K562 (cell line): ENCODE data around the gene AP3B2. TPM values are rescaled to one million over a fixed set of nuclear protein-coding genes. Genes with fewer than 3 reads are reported as not detected.

ENCODE experiments used
- ATF6 ChIP-seq: sonication (generic); formaldehyde crosslinking; IDR thresholded peaks from 2 replicates; pipeline ENCODE4 v1.4.0; 2020; ENCODE audit warnings: mild to moderate bottlenecking, missing genetic modification reagents
- ATF7 ChIP-seq: fragments of 450-650 bp; IDR thresholded peaks from 2 replicates; pipeline ENCODE4 v1.7.1; 2014; ENCODE audit warnings: mild to moderate bottlenecking, moderate library complexity
- CREB5 ChIP-seq: fragments of 250-450 bp; sonication (Bioruptor Pico); IDR thresholded peaks from 2 replicates; pipeline ENCODE4 v1.5.0; 2020; ENCODE audit warnings: mild to moderate bottlenecking
- CREBBP ChIP-seq: IDR thresholded peaks from one replicate; pipeline ENCODE4 v1.6.1; 2012; ENCODE audit warnings: low read depth, mild to moderate bottlenecking, control low read depth, inconsistent platforms, low read length
- DMBX1 ChIP-seq: fragments of 250-450 bp; sonication (Bioruptor Pico); IDR thresholded peaks from 2 replicates; pipeline ENCODE4 v1.8.0; 2022; ENCODE audit warnings: inconsistent platforms, mild to moderate bottlenecking, moderate library complexity, borderline replicate concordance
- DPF2 ChIP-seq: fragments of 450-650 bp; IDR thresholded peaks from 2 replicates; pipeline ENCODE4 v1.6.1; 2016
- ELF1 ChIP-seq: fragments of 200-800 bp; sonication (Bioruptor generic); IDR thresholded peaks from 2 replicates; pipeline ENCODE4 v1.6.1; 2016; ENCODE audit warnings: missing genetic modification characterization, missing compliant biosample characterization
- FOXJ2 ChIP-seq: fragments of 200-800 bp; sonication (Bioruptor generic); IDR thresholded peaks from 2 replicates; pipeline ENCODE4 v1.6.1; 2016; ENCODE audit warnings: missing genetic modification characterization, missing compliant biosample characterization
- HBP1 ChIP-seq: fragments of 450-650 bp; formaldehyde crosslinking; IDR thresholded peaks from 2 replicates; pipeline ENCODE4 v1.4.0; 2022; ENCODE audit warnings: missing genetic modification characterization
- HMGN3 ChIP-seq: IDR thresholded peaks from 2 replicates; pipeline ENCODE4 v1.6.1; 2011; ENCODE audit warnings: borderline replicate concordance, low read depth, mild to moderate bottlenecking, mixed read lengths, low read length; ENCODE audit not compliant: insufficient read length; ENCODE audit errors: extremely low read depth
- HNRNPLL ChIP-seq: fragments of 200-400 bp; formaldehyde crosslinking; IDR thresholded peaks from 2 replicates; pipeline ENCODE4 v1.6.1; 2017; ENCODE audit warnings: low read length, low read depth, mild to moderate bottlenecking; ENCODE audit not compliant: poor library complexity, severe bottlenecking
- HOXB6 ChIP-seq: fragments of 250-450 bp; sonication (Bioruptor Pico); IDR thresholded peaks from 2 replicates; pipeline ENCODE4 v1.5.1; 2022; ENCODE audit warnings: mild to moderate bottlenecking, borderline replicate concordance
- MTA1 ChIP-seq: fragments of 450-650 bp; IDR thresholded peaks from 2 replicates; pipeline ENCODE4 v1.6.1; 2017; ENCODE audit warnings: borderline replicate concordance
- NONO ChIP-seq, 2 experiments: fragments of 200-400 bp in 1 of 2; fragments of 450-650 bp in 1 of 2; formaldehyde crosslinking in 1 of 2; IDR thresholded peaks; 2 replicates each; pipeline ENCODE4 v1.6.1; 2017; ENCODE audit warnings: low read depth in 2 of 2, mild to moderate bottlenecking in 2 of 2, moderate library complexity in 2 of 2, low read length in 1 of 2
- RBBP5 ChIP-seq: fragments of 200-600 bp; sonication (generic); IDR thresholded peaks from 2 replicates; pipeline ENCODE4 v1.6.1; 2012; ENCODE audit warnings: borderline replicate concordance, mild to moderate bottlenecking, low read length, control low read depth, inconsistent platforms; ENCODE audit not compliant: insufficient read depth, poor library complexity, severe bottlenecking
- SMAD3 ChIP-seq: fragments of 450-650 bp; formaldehyde crosslinking; conservative IDR thresholded peaks from 2 replicates; pipeline ENCODE4 v1.4.0; 2020; ENCODE audit warnings: mild to moderate bottlenecking
- SMARCA4 ChIP-seq: fragments of 450-650 bp; IDR thresholded peaks from 2 replicates; pipeline ENCODE4 v1.6.1; 2016
- SOX6 ChIP-seq: fragments of 450-650 bp; IDR thresholded peaks from 2 replicates; pipeline ENCODE4 v1.6.1; 2014; ENCODE audit warnings: mild to moderate bottlenecking
- ZNF165 ChIP-seq: fragments of 250-450 bp; sonication (Bioruptor Pico); IDR thresholded peaks from 2 replicates; pipeline ENCODE4 v1.4.0; 2020; ENCODE audit warnings: borderline replicate concordance
- ZNF217 ChIP-seq: sonication (generic); formaldehyde crosslinking; IDR thresholded peaks from 2 replicates; pipeline ENCODE4 v1.8.0; 2022; ENCODE audit warnings: mild to moderate bottlenecking, missing genetic modification reagents
- ZNF384 ChIP-seq: IDR thresholded peaks from 2 replicates; pipeline ENCODE4 v1.6.1; 2012; ENCODE audit warnings: low read depth, low read length, improper control_type of control experiment
- ZNF511 ChIP-seq: sonication (generic); formaldehyde crosslinking; IDR thresholded peaks from 2 replicates; pipeline ENCODE4 v1.8.0; 2022; ENCODE audit warnings: mild to moderate bottlenecking, missing genetic modification reagents
- ZNF589 ChIP-seq: fragments of 200-800 bp; sonication (Bioruptor generic); IDR thresholded peaks from 2 replicates; pipeline ENCODE4 v1.6.1; 2016; ENCODE audit warnings: low read depth, missing genetic modification characterization, missing compliant biosample characterization
- ZNF699 ChIP-seq: fragments of 250-450 bp; sonication (Bioruptor Pico); IDR thresholded peaks from 2 replicates; pipeline ENCODE4 v1.8.0; 2021; ENCODE audit warnings: mild to moderate bottlenecking, moderate library complexity; ENCODE audit not compliant: insufficient replicate concordance
- ZNF766 ChIP-seq: fragments of 200-800 bp; sonication (Bioruptor generic); conservative IDR thresholded peaks from 2 replicates; pipeline ENCODE4 v1.6.1; 2016; ENCODE audit warnings: missing genetic modification characterization, missing compliant biosample characterization
- ZZZ3 ChIP-seq: fragments of 450-650 bp; IDR thresholded peaks from 2 replicates; pipeline ENCODE4 v1.6.1; 2016; ENCODE audit warnings: antibody characterized with exemption, mild to moderate bottlenecking, moderate library complexity
- polyA plus RNA-seq, 8 experiments: library from polyadenylated mRNA; depleted of rRNA in 4 of 8; stranded (reverse) in 5 of 8; unstranded in 3 of 8; fragments of >200 nt; fragmentation: Nextera tagmentation in 2 of 8; fragmentation: Illumina TruSeq in 1 of 8; extraction: Ambion mirVana in 2 of 8; extraction: Trizol in 1 of 8; gene quantifications; 2 replicates each; pipeline versions ENCODE4 v1.2.1 to v1.2.3, GENCODE V29; 2011 to 2014; ENCODE audit warnings: inconsistent platforms in 1 of 8, missing spikeins in 1 of 8
- total RNA-seq, 7 experiments: library from RNA; depleted of rRNA in 6 of 7; stranded (reverse); fragments of >200 nt in 6 of 7; fragmentation: Illumina TruSeq in 2 of 7; extraction: Trizol in 2 of 7; gene quantifications; 2 replicates each; pipeline versions ENCODE4 v1.2.1 to v1.2.3, GENCODE V29; 2011 to 2021; ENCODE audit warnings: low replicate concordance in 1 of 7

The AP3B2 gene
- total and polyA plus RNA-seq, 9 of the 15 experiments (the other 6 are each of a cell fraction or from before 2014, with no cell fraction given): 0.03 to 0.15 (median 0.10) TPM; not detected in 2

GRCh38 chr15:82663186-82663600 is 46.5 kb downstream of the AP3B2 start (continued):
- TF ChIP-seq RBBP5 (no peak), DPF2 (no peak), CREBBP (no peak), HNRNPLL (no peak), DMBX1 (CRISPR knock-in tag) (peak; percentile 90), NONO (IDR thresholded peaks at IDR 0.05; ENCODE audit: low read depth in 2 of 2, low read length in 1 of 2) (no peak), ATF7 (no peak), ZNF766 (CRISPR knock-in tag) (peak; percentile 92), SMARCA4 (no peak), SMAD3 (CRISPR knock-in tag) (no peak), ZZZ3 (no peak), ZNF217 (CRISPR knock-in tag) (no peak), HOXB6 (CRISPR knock-in tag) (no peak), ZNF511 (CRISPR knock-in tag) (peak; percentile 99), FOXJ2 (tag) (no peak), ZNF384 (no peak), SOX6 (no peak), HBP1 (CRISPR knock-in tag) (no peak), ATF6 (peak; percentile 77; the same call in 1 of the 2 replicates), ZNF589 (CRISPR knock-in tag) (0 out of 2 replicates have a peak, but pooled peaks have one; percentile 27), ZNF699 (no peak), ELF1 (tag) (no peak), CREB5 (CRISPR knock-in tag) (no peak), ZNF165 (no peak), MTA1 (no peak), HMGN3 (no peak)
